ENCODE measurements around the gene SMYD3.

Gene SMYD3

DNA sequence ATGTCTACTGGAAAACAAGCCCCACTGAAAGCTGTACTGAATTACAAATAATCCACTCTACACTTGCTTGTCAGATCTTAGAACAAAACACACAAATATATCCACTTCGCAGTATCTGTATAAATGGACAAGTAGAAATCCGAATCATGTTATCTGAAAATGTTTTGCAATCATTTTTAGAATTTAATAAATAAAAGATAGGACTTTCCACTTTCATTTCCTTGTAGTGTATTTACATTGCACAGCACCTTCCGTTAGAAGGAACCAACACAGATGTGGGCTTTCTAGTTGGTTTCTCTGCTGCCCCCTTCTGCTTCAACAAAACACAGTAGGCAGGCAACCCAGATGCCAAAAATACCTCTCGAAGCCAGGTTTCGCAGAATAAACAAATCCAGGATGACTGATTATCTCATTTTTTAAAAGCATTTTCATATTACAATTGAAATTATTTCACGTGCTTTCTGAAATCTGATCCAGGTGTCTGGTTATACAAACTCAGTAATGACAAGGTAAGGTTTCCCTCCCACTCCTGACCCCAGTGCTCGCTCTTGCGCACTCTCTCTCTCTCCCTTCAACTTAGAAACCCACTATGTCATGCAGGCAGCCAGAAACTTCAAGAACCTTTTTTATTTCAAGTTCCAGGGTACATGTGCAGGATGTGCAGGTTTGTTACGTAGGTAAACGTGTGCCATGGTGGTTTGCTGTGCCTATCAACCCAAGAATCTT is 389.9 kb downstream of the SMYD3 start:
- H3K79me2 ChIP-seq (ENCODE audit: insufficient read depth, low read depth), result no peaks in the 10 kb centered on the region
- TF ChIP-seq, protein P1, sequence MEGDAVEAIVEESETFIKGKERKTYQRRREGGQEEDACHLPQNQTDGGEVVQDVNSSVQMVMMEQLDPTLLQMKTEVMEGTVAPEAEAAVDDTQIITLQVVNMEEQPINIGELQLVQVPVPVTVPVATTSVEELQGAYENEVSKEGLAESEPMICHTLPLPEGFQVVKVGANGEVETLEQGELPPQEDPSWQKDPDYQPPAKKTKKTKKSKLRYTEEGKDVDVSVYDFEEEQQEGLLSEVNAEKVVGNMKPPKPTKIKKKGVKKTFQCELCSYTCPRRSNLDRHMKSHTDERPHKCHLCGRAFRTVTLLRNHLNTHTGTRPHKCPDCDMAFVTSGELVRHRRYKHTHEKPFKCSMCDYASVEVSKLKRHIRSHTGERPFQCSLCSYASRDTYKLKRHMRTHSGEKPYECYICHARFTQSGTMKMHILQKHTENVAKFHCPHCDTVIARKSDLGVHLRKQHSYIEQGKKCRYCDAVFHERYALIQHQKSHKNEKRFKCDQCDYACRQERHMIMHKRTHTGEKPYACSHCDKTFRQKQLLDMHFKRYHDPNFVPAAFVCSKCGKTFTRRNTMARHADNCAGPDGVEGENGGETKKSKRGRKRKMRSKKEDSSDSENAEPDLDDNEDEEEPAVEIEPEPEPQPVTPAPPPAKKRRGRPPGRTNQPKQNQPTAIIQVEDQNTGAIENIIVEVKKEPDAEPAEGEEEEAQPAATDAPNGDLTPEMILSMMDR (conservative IDR thresholded peaks at IDR 0.05; ENCODE audit: low read depth, low read length), result no peak
- H2AFZ ChIP-seq (ENCODE audit: low read depth), result no peak overlapping the region
- H3K9ac ChIP-seq, result no peak overlapping the region
- H3K4me2 ChIP-seq, result no peak overlapping the region
- H3K27ac ChIP-seq, result no peak overlapping the region
- no peaks in the 10 kb centered on the region for H4K20me1 ChIP-seq (ENCODE audit: insufficient read depth)
- H3K4me3 ChIP-seq (IDR thresholded peaks at IDR 0.05; ENCODE audit: insufficient read depth, low read depth, low read length), result no peak overlapping the region
- no peaks in the 10 kb centered on the region for H3K36me3 ChIP-seq (ENCODE audit: insufficient read depth)
- H3K27me3 ChIP-seq (ENCODE audit: insufficient read depth, low read depth), result no peaks in the 10 kb centered on the region
- no peaks in the 10 kb centered on the region for H3K4me1 ChIP-seq (ENCODE audit: low read depth, poor library complexity, severe bottlenecking)

DNA sequence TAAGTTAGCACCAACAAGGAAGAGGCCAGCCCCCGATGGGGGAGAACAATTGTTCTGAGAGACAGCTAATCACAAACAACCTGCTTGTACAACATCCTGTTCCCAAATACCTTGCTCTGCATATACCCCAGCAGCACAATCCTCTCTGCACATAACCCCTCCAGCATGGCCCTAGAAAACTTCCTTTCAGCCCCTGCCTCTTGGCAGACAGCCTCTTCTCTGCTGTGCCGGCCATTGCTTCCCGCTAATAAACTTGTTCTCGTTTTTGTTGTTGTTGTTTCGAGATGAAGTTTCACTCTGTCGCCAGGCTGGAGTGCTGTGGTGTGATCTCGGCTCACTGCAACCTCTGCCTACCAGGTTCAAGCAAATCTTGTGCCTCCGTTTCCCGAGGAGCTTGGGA is 392.7 kb downstream of the SMYD3 start:
- Histone ChIP-seq H3K27ac (no peak overlapping the region), H3K4me3 (IDR thresholded peaks at IDR 0.05; ENCODE audit: insufficient read depth, low read depth, low read length) (no peak overlapping the region), H3K4me2 (no peak overlapping the region), H3K4me1 (ENCODE audit: low read depth, poor library complexity, severe bottlenecking) (no peaks in the 10 kb centered on the region), H3K9ac (no peak overlapping the region), H2AFZ (ENCODE audit: low read depth) (no peak overlapping the region), H3K79me2 (ENCODE audit: insufficient read depth, low read depth) (no peaks in the 10 kb centered on the region), H3K36me3 (ENCODE audit: insufficient read depth) (no peaks in the 10 kb centered on the region), H4K20me1 (ENCODE audit: insufficient read depth) (no peaks in the 10 kb centered on the region), H3K27me3 (ENCODE audit: insufficient read depth, low read depth) (no peaks in the 10 kb centered on the region)
- TF ChIP-seq, protein P1 (conservative IDR thresholded peaks at IDR 0.05; ENCODE audit: low read depth, low read length), result no peak

DNA sequence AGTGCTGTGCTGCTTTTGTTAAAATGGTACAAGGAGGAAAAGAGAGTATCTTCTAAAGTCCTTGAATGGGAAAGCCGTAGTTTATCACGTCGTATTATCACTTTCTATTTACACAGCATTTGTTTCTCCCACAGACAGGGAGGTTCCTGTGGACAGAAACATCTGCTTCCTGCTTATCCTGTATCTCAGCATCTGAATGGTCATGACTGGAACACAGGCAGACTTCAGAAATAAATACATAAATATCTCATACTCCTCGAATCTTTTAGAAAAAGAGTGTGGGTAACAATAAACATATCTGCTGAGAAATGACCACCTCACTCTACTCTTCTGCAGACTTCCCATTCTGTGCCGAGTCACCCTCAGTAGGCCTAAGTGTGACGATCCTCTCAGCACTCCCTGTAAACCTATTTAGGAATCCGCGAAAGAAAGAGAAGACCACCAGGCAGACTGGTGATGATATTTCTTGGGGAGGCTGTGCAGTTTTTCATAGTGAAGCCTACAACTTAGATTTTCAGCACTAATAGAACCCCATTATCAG is 393.5 kb downstream of the SMYD3 start:
- no peaks in the 10 kb centered on the region for H3K36me3 ChIP-seq (ENCODE audit: insufficient read depth)
- no peaks in the 10 kb centered on the region for H3K4me1 ChIP-seq (ENCODE audit: low read depth, poor library complexity, severe bottlenecking)
- no peak overlapping the region for H3K4me3 ChIP-seq (IDR thresholded peaks at IDR 0.05; ENCODE audit: insufficient read depth, low read depth, low read length)
- no peak overlapping the region for H3K4me2 ChIP-seq
- TF ChIP-seq, protein P1 (conservative IDR thresholded peaks at IDR 0.05; ENCODE audit: low read depth, low read length), result no peak
- no peaks in the 10 kb centered on the region for H3K27me3 ChIP-seq (ENCODE audit: insufficient read depth, low read depth)
- no peak overlapping the region for H3K27ac ChIP-seq
- no peaks in the 10 kb centered on the region for H3K79me2 ChIP-seq (ENCODE audit: insufficient read depth, low read depth)
- no peaks in the 10 kb centered on the region for H4K20me1 ChIP-seq (ENCODE audit: insufficient read depth)
- no peak overlapping the region for H3K9ac ChIP-seq
- H2AFZ ChIP-seq (ENCODE audit: low read depth), result no peak overlapping the region

DNA sequence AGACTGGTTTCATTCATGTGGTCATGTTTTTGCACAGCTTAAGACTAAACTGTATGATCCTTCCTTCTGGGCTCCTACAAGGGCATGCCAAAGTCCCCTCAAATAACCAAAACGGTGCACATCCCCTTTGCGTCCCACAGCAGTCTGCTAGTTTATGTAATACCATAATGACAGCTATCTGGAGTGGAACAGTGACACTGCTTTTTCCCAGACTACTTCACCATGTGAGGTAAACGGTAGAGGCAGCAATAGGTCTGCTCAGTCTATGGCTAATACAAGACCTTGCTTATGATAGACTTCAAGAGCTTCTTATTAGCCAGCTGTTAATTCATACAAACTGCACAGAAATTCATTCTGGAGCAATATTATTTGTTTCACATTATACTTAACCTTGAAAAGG is 395.5 kb downstream of the SMYD3 start:
- Histone ChIP-seq H3K27ac (no peak overlapping the region), H3K4me2 (no peak overlapping the region), H3K27me3 (ENCODE audit: insufficient read depth, low read depth) (no peaks in the 10 kb centered on the region), H3K4me1 (ENCODE audit: low read depth, poor library complexity, severe bottlenecking) (no peaks in the 10 kb centered on the region), H3K36me3 (ENCODE audit: insufficient read depth) (no peaks in the 10 kb centered on the region), H3K79me2 (ENCODE audit: insufficient read depth, low read depth) (no peaks in the 10 kb centered on the region), H3K9ac (no peak overlapping the region), H3K4me3 (IDR thresholded peaks at IDR 0.05; ENCODE audit: insufficient read depth, low read depth, low read length) (no peak overlapping the region), H2AFZ (ENCODE audit: low read depth) (no peak overlapping the region), H4K20me1 (ENCODE audit: insufficient read depth) (no peaks in the 10 kb centered on the region)
- TF ChIP-seq, protein P1 (conservative IDR thresholded peaks at IDR 0.05; ENCODE audit: low read depth, low read length), result no peak
